Measurements from ENCODE around the gene MICAL3. TPM values are rescaled to one million over a fixed set of nuclear protein-coding genes. Genes with fewer than 3 reads are reported as not detected.
A peak's percentile ranks its signal among the peaks of the same experiment; 100 is the strongest.

Gene MICAL3
- total and polyA plus RNA-seq, 9 donors, result 17.5 to 106 (median 81.3) TPM

GRCh38 chr22:17970201-17970708 lies 54.1 kb downstream of the MICAL3 start:
- DNase-seq, result no peak
- no peaks in the 10 kb centered on the region for H3K36me3 ChIP-seq
- H3K9me3 ChIP-seq, result no peaks in the 10 kb centered on the region
- H3K4me3 ChIP-seq, result no peak overlapping the region
- no peak for TF ChIP-seq EP300 (IDR thresholded peaks at IDR 0.05)
- no peaks in the 10 kb centered on the region for H3K27me3 ChIP-seq
- WGBS, 3 donors, result 24 to 57% (median 43%) methylated on average over 10 of the region's 10 CpGs
- H3K4me1 ChIP-seq (ENCODE audit: insufficient read depth), result peaks cover 27% of the 10 kb centered on the region
- intact Hi-C loops (cut with DNase I), result no loop called here
- no peak overlapping the region for H3K27ac ChIP-seq

- 25 to 33% (median 27%) methylated on average over 11 of the region's 11 CpGs for WGBS, 3 donors
- peak in 3 of 5 donors; percentile 29 to 56 (median 47) for DNase-seq
These were observed 54.7 kb downstream of the MICAL3 start for GRCh38 chr22:17969701-17970113.

DNA sequence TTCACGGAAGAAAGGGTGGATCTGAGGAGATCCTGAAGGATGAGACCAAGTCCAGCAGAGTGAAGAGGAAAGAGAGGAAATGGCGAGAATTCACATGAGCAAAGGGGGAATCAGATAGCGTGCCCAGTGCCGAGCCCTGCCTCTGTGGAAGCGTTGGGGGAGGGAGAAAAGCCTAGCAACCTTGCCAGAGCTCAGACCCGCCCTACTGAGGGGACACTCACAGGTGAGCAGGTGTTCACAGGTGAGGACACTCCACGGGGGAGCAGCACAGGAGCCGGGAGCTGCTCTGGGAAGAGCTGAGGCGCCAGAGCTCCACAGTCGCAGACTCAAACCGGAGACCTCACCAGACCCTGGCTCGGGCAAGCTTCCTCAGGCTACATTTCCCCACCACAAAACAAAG lies 56.2 kb downstream of the MICAL3 start:
- Histone ChIP-seq H3K4me3 (no peak overlapping the region), H3K27me3 (no peaks in the 10 kb centered on the region), H3K27ac (no peak overlapping the region), H3K4me1 (ENCODE audit: insufficient read depth) (peaks cover 28% of the 10 kb centered on the region), H3K9me3 (no peaks in the 10 kb centered on the region), H3K36me3 (no peaks in the 10 kb centered on the region)
- no peak for DNase-seq
- WGBS, 3 donors, result 93 to 95% (median 94%) methylated on average over 12 of the region's 12 CpGs
- intact Hi-C loops (cut with DNase I), result no loop called here
- TF ChIP-seq, protein P1, sequence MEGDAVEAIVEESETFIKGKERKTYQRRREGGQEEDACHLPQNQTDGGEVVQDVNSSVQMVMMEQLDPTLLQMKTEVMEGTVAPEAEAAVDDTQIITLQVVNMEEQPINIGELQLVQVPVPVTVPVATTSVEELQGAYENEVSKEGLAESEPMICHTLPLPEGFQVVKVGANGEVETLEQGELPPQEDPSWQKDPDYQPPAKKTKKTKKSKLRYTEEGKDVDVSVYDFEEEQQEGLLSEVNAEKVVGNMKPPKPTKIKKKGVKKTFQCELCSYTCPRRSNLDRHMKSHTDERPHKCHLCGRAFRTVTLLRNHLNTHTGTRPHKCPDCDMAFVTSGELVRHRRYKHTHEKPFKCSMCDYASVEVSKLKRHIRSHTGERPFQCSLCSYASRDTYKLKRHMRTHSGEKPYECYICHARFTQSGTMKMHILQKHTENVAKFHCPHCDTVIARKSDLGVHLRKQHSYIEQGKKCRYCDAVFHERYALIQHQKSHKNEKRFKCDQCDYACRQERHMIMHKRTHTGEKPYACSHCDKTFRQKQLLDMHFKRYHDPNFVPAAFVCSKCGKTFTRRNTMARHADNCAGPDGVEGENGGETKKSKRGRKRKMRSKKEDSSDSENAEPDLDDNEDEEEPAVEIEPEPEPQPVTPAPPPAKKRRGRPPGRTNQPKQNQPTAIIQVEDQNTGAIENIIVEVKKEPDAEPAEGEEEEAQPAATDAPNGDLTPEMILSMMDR (IDR thresholded peaks at IDR 0.05), result no peak
- TF ChIP-seq POLR2A (IDR thresholded peaks at IDR 0.05) (no peak), EP300 (IDR thresholded peaks at IDR 0.05) (no peak)

More at GRCh38 chr22:17969701-17970113, 54.7 kb downstream of the MICAL3 start:
- Histone ChIP-seq H3K36me3 (no peaks in the 10 kb centered on the region), H3K27me3 (no peaks in the 10 kb centered on the region), H3K27ac (no peak overlapping the region), H3K4me3 (no peak overlapping the region), H3K4me1 (ENCODE audit: insufficient read depth) (peaks cover 26% of the 10 kb centered on the region), H3K9me3 (no peaks in the 10 kb centered on the region)
- TF ChIP-seq, protein P1 (IDR thresholded peaks at IDR 0.05), result no peak
- TF ChIP-seq POLR2A (IDR thresholded peaks at IDR 0.05), result no peak
- TF ChIP-seq EP300 (IDR thresholded peaks at IDR 0.05), result no peak
- intact Hi-C loops (cut with DNase I), result no loop called here

DNA sequence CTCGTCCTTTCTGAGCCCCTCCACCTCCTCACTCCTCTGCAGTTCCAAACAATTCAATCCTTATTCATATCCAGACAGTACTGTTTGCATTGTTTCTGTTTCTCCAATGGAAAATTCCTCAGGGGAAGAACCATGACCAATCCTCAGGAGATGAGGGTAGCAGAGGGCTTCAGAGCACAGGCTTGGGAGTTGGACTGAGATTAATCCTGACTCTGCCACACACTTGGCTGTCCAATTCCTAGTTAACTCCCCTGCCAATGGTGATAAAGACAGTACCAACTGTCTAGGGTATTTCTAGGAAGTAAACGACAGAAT lies 58.0 kb downstream of the MICAL3 start:
- H3K4me1 ChIP-seq (ENCODE audit: insufficient read depth), result peaks cover 20% of the 10 kb centered on the region
- no peak overlapping the region for H3K4me3 ChIP-seq
- WGBS, 3 donors, result 41 to 75% (median 69%) methylated on average over 2 of the region's 2 CpGs
- H3K27ac ChIP-seq, result no peak overlapping the region
- H3K9me3 ChIP-seq, result no peaks in the 10 kb centered on the region
- TF ChIP-seq, protein P1 (IDR thresholded peaks at IDR 0.05), result no peak
- TF ChIP-seq EP300 (IDR thresholded peaks at IDR 0.05), result no peak
- TF ChIP-seq POLR2A (IDR thresholded peaks at IDR 0.05), result no peak
- no peaks in the 10 kb centered on the region for H3K36me3 ChIP-seq
- intact Hi-C loops (cut with DNase I), result no loop called here
- H3K27me3 ChIP-seq, result no peaks in the 10 kb centered on the region
- DNase-seq, result no peak

DNA sequence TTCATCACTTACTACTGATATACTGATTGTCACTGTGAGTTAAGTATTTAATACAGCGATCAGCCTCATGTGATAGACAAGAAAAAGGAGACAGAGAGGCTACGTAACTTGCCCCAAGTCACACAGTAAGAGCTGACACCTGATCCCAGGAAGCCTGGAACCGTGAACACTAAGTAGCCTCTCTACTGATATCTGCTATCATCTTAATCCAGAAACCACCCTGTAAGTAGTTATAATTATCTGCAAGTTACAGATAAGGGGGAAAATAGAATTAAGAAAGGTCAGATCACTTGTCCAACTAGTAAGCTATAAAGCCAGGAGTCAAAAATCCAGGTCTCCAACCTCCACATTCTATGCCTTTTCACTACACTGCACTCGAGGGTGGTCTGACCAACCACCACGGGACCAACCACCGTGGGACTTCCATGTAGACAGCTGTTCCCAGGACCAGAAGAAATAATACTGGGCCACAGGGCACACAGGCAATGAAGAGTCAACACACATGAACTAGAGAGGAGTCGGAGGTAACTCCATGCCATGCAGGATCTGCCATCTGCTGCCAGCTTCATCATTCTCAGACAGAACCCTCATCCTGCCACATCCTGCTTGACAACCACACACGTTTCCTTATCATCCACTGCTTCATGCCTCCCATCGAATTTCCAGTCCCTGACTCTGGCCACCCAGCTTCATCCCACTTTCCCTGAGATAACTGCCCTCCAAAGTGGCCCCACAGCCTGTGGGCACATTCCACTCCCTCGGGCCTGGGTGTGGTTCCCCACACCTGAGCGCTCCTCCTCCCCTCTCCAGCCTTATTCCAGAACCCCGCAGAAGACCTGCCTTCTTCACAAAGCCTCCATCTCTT lies 58.6 kb downstream of the MICAL3 start:
- Histone ChIP-seq H3K36me3 (no peaks in the 10 kb centered on the region), H3K4me3 (no peak overlapping the region), H3K27ac (no peak overlapping the region), H3K9me3 (no peaks in the 10 kb centered on the region), H3K4me1 (ENCODE audit: insufficient read depth) (peaks cover 19% of the 10 kb centered on the region), H3K27me3 (no peaks in the 10 kb centered on the region)
- no peak for TF ChIP-seq POLR2A (IDR thresholded peaks at IDR 0.05)
- TF ChIP-seq EP300 (IDR thresholded peaks at IDR 0.05), result no peak
- TF ChIP-seq, protein P1 (IDR thresholded peaks at IDR 0.05), result no peak
- intact Hi-C loops (cut with DNase I), result no loop called here
- no peak for DNase-seq
- WGBS, 3 donors, result 80 to 82% (median 81%) methylated on average over 12 of the region's 12 CpGs
